Ishikawa (cell line): ENCODE data around the gene MERTK.

Experiments used
- EP300 ChIP-seq: IDR thresholded peaks from 2 replicates; pipeline ENCODE4 v1.6.1; 2012; ENCODE audit warnings: borderline replicate concordance
- REST ChIP-seq: IDR thresholded peaks from 2 replicates; pipeline ENCODE4 v1.6.1; 2012; ENCODE audit warnings: low read depth, mild to moderate bottlenecking

GRCh38 chr2:111900859-111901258 is 2.5 kb downstream of the MERTK start:
- TF ChIP-seq REST (no peak), EP300 (no peak)
